Measurements from ENCODE around the gene CDCA7. TPM values are rescaled to one million over a fixed set of nuclear protein-coding genes. Genes with fewer than 3 reads are reported as not detected.

CDCA7 gene
- 2.9 and 3.3 TPM in 2 replicates for total RNA-seq

GRCh38 chr2:173354582-173355131 lies at the start of gene CDCA7:
CDCA7 (plus strand) TSS chr2:173354872; CDS start chr2:173354964, 92 bp downstream.

